ENCODE data around the gene C17orf50. TPM values are rescaled to one million over a fixed set of nuclear protein-coding genes. Genes with fewer than 3 reads are reported as not detected.
"Not testable (repeated sequence)": the region's sequence is repeated elsewhere in the genome, so short reads cannot be mapped to it uniquely, and the experiment has no call there.

Gene C17orf50
- total RNA-seq, 1 donor from 2014 or later: not detected

DNA sequence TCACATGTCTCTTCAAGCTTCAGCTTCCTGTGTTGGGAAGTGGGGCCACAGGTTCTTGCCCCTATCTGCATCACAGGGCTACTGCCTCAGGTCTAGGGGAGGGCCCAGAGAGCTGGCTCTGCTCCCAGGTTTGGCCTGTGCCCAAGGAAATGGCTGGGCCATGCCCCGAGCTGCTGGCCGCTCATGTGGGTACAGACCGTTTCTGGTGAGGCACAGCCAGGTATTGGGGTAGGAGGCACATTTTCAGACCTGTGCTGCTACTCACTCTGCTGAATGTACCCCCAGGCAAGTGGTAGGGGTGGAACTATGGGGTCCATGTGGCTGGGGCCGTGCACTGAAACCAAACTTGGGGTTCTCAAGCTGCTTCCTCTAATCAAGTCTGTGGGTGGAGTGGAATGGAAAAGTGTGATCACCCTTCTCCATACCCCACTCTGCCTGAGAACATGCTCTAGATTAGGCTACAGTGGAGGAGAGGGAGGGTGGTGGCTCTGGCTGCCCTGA is 12.3 kb upstream of the C17orf50 start:
- no peaks in the 10 kb centered on the region for H3K36me3 Mint-ChIP-seq (ENCODE audit: unreplicated experiment)
- H3K9me3 Mint-ChIP-seq (ENCODE audit: unreplicated experiment): no peaks in the 10 kb centered on the region
- peaks cover 8% of the 10 kb centered on the region for H3K4me1 Mint-ChIP-seq (ENCODE audit: unreplicated experiment)
- no peak overlapping the region for H3K27ac Mint-ChIP-seq (ENCODE audit: unreplicated experiment)
- H3K27me3 Mint-ChIP-seq (ENCODE audit: unreplicated experiment): peaks cover 32% of the 10 kb centered on the region
- TF ChIP-seq, protein P1, sequence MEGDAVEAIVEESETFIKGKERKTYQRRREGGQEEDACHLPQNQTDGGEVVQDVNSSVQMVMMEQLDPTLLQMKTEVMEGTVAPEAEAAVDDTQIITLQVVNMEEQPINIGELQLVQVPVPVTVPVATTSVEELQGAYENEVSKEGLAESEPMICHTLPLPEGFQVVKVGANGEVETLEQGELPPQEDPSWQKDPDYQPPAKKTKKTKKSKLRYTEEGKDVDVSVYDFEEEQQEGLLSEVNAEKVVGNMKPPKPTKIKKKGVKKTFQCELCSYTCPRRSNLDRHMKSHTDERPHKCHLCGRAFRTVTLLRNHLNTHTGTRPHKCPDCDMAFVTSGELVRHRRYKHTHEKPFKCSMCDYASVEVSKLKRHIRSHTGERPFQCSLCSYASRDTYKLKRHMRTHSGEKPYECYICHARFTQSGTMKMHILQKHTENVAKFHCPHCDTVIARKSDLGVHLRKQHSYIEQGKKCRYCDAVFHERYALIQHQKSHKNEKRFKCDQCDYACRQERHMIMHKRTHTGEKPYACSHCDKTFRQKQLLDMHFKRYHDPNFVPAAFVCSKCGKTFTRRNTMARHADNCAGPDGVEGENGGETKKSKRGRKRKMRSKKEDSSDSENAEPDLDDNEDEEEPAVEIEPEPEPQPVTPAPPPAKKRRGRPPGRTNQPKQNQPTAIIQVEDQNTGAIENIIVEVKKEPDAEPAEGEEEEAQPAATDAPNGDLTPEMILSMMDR (IDR thresholded peaks at IDR 0.05): no peak
- H3K4me3 Mint-ChIP-seq (ENCODE audit: unreplicated experiment): no peak overlapping the region
- DNase-seq (ENCODE audit: extremely low spot score, unreplicated experiment): no peak

DNA sequence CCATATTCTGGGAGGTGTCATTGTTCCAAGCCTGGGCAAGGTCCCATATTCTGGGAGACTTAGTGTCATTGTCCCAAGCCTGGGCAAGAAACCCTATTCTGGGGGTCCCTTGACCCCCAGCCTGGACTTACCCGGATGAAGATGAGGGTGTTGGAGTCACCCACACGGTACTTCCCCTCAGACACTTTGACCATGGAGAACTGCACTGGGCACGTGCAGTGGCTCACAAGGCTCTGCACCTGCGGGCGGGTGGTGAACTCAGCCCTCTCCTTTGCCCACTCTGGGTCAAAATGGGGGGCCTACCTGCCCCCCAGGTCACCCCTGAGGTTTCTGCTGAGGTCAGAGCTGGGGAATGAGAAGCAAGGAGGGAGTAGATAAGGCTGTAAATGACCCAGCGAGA is 11.7 kb upstream of the C17orf50 start:
- Mint-ChIP-seq H3K27ac (ENCODE audit: unreplicated experiment) (no peak overlapping the region), H3K4me3 (ENCODE audit: unreplicated experiment) (no peak overlapping the region), H3K9me3 (ENCODE audit: unreplicated experiment) (no peaks in the 10 kb centered on the region), H3K4me1 (ENCODE audit: unreplicated experiment) (peaks cover 7% of the 10 kb centered on the region), H3K36me3 (ENCODE audit: unreplicated experiment) (no peaks in the 10 kb centered on the region), H3K27me3 (ENCODE audit: unreplicated experiment) (peaks cover 29% of the 10 kb centered on the region)
- no peak for DNase-seq (ENCODE audit: extremely low spot score, unreplicated experiment)
- TF ChIP-seq, protein P1 (IDR thresholded peaks at IDR 0.05): no peak

DNA sequence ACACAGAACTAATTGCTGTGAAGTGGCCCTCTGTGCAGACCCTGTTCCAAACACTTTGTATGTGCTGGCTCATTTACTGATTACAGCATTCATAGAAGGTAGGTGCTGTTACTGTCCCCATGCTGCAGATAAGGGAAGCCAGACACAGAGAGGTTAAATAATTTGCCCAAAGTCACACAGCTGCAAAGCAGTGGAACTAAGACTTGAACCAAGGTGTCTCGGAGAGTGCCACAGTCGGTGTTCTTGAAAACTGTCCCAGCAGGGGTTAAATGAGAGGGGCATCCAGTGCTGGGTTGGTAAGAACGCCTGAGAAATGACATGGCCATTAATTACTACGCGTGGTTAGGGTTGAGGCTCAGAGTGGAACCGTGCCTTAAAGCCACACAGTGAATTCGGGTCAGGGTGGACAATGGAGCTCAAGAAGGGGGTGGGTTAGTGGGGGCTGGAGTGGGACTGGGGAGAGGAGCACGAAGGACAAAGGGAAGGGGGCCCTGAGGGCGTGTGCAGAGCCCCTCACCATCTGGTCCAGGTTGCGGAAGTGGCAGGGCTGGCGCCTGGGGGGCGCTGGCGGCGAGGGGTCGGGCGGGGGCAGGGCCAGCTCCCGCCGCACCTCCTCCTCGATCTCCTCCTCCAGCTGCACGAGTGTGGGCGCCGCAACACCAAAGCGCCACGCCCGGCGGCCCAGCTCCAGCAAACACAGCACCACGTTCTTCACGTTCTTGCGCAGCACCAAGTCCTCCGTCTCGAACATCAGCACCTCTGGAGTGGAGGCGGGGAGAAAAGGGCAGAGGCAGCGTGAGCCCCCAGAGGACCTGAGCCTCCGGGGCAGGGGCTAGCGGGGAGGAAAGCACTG is 10.9 kb upstream of the C17orf50 start:
- TF ChIP-seq, protein P1 (IDR thresholded peaks at IDR 0.05): no peak
- DNase-seq (ENCODE audit: extremely low spot score, unreplicated experiment): no peak
- no peaks in the 10 kb centered on the region for H3K36me3 Mint-ChIP-seq (ENCODE audit: unreplicated experiment)
- peaks cover 29% of the 10 kb centered on the region for H3K27me3 Mint-ChIP-seq (ENCODE audit: unreplicated experiment)
- no peaks in the 10 kb centered on the region for H3K9me3 Mint-ChIP-seq (ENCODE audit: unreplicated experiment)
- no peak overlapping the region for H3K4me3 Mint-ChIP-seq (ENCODE audit: unreplicated experiment)
- H3K27ac Mint-ChIP-seq (ENCODE audit: unreplicated experiment): no peak overlapping the region
- peaks cover 7% of the 10 kb centered on the region for H3K4me1 Mint-ChIP-seq (ENCODE audit: unreplicated experiment)

DNA sequence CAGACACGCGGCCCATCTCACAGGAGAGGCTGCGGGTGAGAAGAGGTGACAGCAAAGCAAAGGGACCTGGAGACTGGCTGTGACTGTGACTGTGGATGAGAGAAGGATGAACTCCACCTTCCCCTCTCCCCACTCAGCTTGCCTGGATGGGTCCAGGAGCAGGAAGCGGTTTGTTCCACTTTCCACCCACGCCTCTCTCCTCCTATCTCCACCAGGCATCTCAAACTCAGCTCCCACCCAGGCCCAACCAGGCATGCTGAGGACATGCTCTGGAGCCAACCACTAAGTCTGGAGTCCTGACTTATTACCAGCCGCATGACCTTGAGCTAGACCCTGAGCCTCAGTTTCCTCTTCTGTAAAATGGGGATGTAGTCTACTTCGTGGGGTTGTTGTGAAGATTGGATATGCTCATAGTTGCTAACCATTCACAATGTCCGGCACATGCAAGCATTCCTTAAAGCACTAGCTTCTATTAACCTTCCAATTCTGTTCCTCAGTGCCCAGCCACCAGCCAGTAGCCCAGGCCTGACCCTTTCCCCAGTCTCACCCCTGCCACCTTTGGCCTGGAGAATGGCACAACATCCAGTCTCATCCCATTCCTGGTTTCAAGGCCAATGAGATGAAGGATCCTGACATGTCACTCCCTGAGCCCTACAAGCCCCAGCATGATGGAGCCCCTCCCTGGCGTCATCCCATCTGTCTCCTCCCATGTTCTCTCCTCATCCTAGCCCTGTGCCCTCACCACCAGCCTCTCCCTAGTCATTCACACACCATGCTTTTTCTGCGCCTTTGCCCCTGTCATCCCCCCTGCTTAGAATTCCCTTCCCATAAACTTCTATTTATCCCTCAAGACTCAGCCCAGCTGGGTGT is 9.9 kb upstream of the C17orf50 start:
- H3K4me3 Mint-ChIP-seq (ENCODE audit: unreplicated experiment): peak overlapping the region; percentile 38
- H3K27me3 Mint-ChIP-seq (ENCODE audit: unreplicated experiment): peaks cover 32% of the 10 kb centered on the region
- H3K36me3 Mint-ChIP-seq (ENCODE audit: unreplicated experiment): no peaks in the 10 kb centered on the region
- H3K9me3 Mint-ChIP-seq (ENCODE audit: unreplicated experiment): no peaks in the 10 kb centered on the region
- no peak for DNase-seq (ENCODE audit: extremely low spot score, unreplicated experiment)
- peaks cover 7% of the 10 kb centered on the region for H3K4me1 Mint-ChIP-seq (ENCODE audit: unreplicated experiment)
- no peak overlapping the region for H3K27ac Mint-ChIP-seq (ENCODE audit: unreplicated experiment)
- TF ChIP-seq, protein P1 (IDR thresholded peaks at IDR 0.05): no peak

DNA sequence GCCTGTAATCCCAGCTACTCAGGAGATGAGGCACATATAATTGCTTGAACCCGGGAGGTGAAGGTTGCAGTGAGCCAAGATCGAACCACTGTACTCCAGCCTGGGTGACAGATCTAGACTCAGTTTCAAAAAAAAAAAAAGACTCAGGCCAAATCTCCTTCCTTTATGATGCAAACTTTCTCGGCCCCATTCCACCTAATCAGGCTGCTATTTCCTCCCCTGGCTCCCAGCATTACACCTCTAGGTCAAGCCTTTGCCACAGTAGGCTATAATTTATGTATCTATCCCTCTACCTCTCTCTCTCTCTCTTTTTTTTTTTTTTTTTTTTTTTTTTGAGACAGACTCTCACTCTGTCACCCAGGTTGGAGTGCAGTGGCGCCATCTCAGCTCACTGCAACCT is 9.1 kb upstream of the C17orf50 start:
- not testable (repeated sequence) for H3K4me3 Mint-ChIP-seq (ENCODE audit: unreplicated experiment); H3K36me3 Mint-ChIP-seq (ENCODE audit: unreplicated experiment); DNase-seq (ENCODE audit: extremely low spot score, unreplicated experiment); H3K4me1 Mint-ChIP-seq (ENCODE audit: unreplicated experiment); H3K9me3 Mint-ChIP-seq (ENCODE audit: unreplicated experiment); H3K27ac Mint-ChIP-seq (ENCODE audit: unreplicated experiment)
- H3K27me3 Mint-ChIP-seq (ENCODE audit: unreplicated experiment): peaks cover 32% of the 10 kb centered on the region

All from osteocyte (in vitro differentiated cells).